Osteocyte (in vitro differentiated cells): ENCODE measurements around the gene CCDC195. TPM values are rescaled to one million over a fixed set of nuclear protein-coding genes. Genes with fewer than 3 reads are reported as not detected.

Experiments
- DNase-seq: peaks from one replicate; pipeline ENCODE4 v3.0.0; 2021; ENCODE audit warnings: mixed read lengths; ENCODE audit not compliant: unreplicated experiment; ENCODE audit errors: extremely low spot score
- H3K27ac Mint-ChIP-seq: one replicate; pipeline ENCODE4 v1.8.0; 2021; ENCODE audit warnings: mild to moderate bottlenecking, mixed read lengths; ENCODE audit not compliant: unreplicated experiment
- H3K27me3 Mint-ChIP-seq: one replicate; pipeline ENCODE4 v1.8.0; 2021; ENCODE audit warnings: mixed read lengths; ENCODE audit not compliant: unreplicated experiment
- H3K36me3 Mint-ChIP-seq: one replicate; pipeline ENCODE4 v1.8.0; 2021; ENCODE audit warnings: mixed read lengths; ENCODE audit not compliant: unreplicated experiment
- H3K4me1 Mint-ChIP-seq: one replicate; pipeline ENCODE4 v1.8.0; 2021; ENCODE audit warnings: mixed read lengths; ENCODE audit not compliant: unreplicated experiment
- H3K4me3 Mint-ChIP-seq: one replicate; pipeline ENCODE4 v1.8.0; 2021; ENCODE audit warnings: mild to moderate bottlenecking, moderate library complexity, mixed read lengths; ENCODE audit not compliant: unreplicated experiment
- H3K9me3 Mint-ChIP-seq: one replicate; pipeline ENCODE4 v1.8.0; 2021; ENCODE audit warnings: mixed read lengths; ENCODE audit not compliant: unreplicated experiment
- CTCF ChIP-seq: fragments of 200-600 bp; sonication (generic); IDR thresholded peaks from 2 replicates; pipeline ENCODE4 v1.5.0; 2021; ENCODE audit warnings: antibody characterized with exemption, mild to moderate bottlenecking, moderate library complexity
- total RNA-seq: library from RNA; stranded (reverse); gene quantifications from 2 replicates; pipeline ENCODE4 v1.2.1, GENCODE V29; 2021

CCDC195 gene
- total RNA-seq, 1 donor from 2014 or later: not detected

- Mint-ChIP-seq H3K4me3 (no peak overlapping the region), H3K9me3 (peaks cover 3% of the 10 kb centered on the region), H3K27me3 (no peaks in the 10 kb centered on the region), H3K27ac (no peak overlapping the region), H3K36me3 (peaks cover 2% of the 10 kb centered on the region), H3K4me1 (peaks cover 6% of the 10 kb centered on the region)
- TF ChIP-seq CTCF: no peak
- DNase-seq: no peak
Measured at GRCh38 chr2:224658780-224659405, 57.3 kb downstream of the CCDC195 start.

- H3K9me3 Mint-ChIP-seq: no peaks in the 10 kb centered on the region
- no peak overlapping the region for H3K27ac Mint-ChIP-seq
- no peak for TF ChIP-seq CTCF
- H3K4me3 Mint-ChIP-seq: no peak overlapping the region
- H3K36me3 Mint-ChIP-seq: no peaks in the 10 kb centered on the region
- H3K4me1 Mint-ChIP-seq: peaks cover 6% of the 10 kb centered on the region
- no peak for DNase-seq
- no peaks in the 10 kb centered on the region for H3K27me3 Mint-ChIP-seq
Measured at GRCh38 chr2:224657349-224657748, 58.8 kb downstream of the CCDC195 start.

GRCh38 chr2:224655006-224655537, 61.1 kb downstream of the CCDC195 start:
- H3K9me3 Mint-ChIP-seq: no peaks in the 10 kb centered on the region
- peaks cover 2% of the 10 kb centered on the region for H3K27me3 Mint-ChIP-seq

More at GRCh38 chr2:224655006-224655537, 61.1 kb downstream of the CCDC195 start:
- TF ChIP-seq CTCF: no peak
- H3K27ac Mint-ChIP-seq: no peak overlapping the region
- peaks cover 6% of the 10 kb centered on the region for H3K4me1 Mint-ChIP-seq
- H3K36me3 Mint-ChIP-seq: no peaks in the 10 kb centered on the region
- DNase-seq: no peak
- H3K4me3 Mint-ChIP-seq: no peak overlapping the region

Other genes with a start within 250 kb of the CCDC195 start
- gene CUL3, start 131.0 kb downstream of the CCDC195 start, total RNA-seq: 72.6 and 83.6 TPM in 2 replicates